Kidney (tissue), 14 donors: Measurements from ENCODE around the gene FAM227B. TPM values are rescaled to one million over a fixed set of nuclear protein-coding genes. Genes with fewer than 3 reads are reported as not detected.
"Not testable (repeated sequence)": the region's sequence is repeated elsewhere in the genome, so short reads cannot be mapped to it uniquely, and the experiment has no call there.

Experiments
- DNase-seq, 5 donors: peaks; one replicate each; pipeline ENCODE4 v3.0.0-alpha.2; 2013 to 2020
- FAIRE-seq: peaks from 2 replicates; lab custom pipeline; 2012; peaks lifted over from hg19 to GRCh38; lab: Jason Lieb, UNC
- H3K27ac ChIP-seq, 2 donors: one replicate each; pipeline ENCODE4 v1.7.0; 2013; ENCODE audit warnings: low read depth in 2 of 2, low read length in 2 of 2, inconsistent platforms in 1 of 2
- H3K27me3 ChIP-seq: one replicate; pipeline ENCODE4 v1.7.1; 2013; ENCODE audit warnings: low read length, inconsistent platforms; ENCODE audit not compliant: control insufficient read depth, insufficient read depth
- H3K36me3 ChIP-seq, 3 donors: one replicate each; pipeline versions ENCODE4 v1.7.0 to v1.7.1; 2013; ENCODE audit warnings: low read length in 3 of 3, control low read depth in 1 of 3, inconsistent platforms in 1 of 3; ENCODE audit not compliant: insufficient read depth in 3 of 3, control insufficient read depth in 2 of 3
- H3K4me1 ChIP-seq, 3 donors: one replicate each; pipeline versions ENCODE4 v1.7.0 to v1.7.1; 2013; ENCODE audit warnings: low read length in 3 of 3, inconsistent platforms in 1 of 3, low read depth in 1 of 3; ENCODE audit not compliant: control insufficient read depth in 2 of 3, insufficient read depth in 2 of 3
- H3K4me3 ChIP-seq, 3 donors: one replicate each; pipeline versions ENCODE4 v1.7.0 to v1.8.1; 2013; ENCODE audit warnings: low read length in 3 of 3, control low read depth in 1 of 3, inconsistent platforms in 1 of 3
- H3K9ac ChIP-seq, 3 donors: one replicate each; pipeline versions ENCODE4 v1.7.0 to v1.7.1; 2013; ENCODE audit warnings: low read length in 3 of 3, control low read depth in 1 of 3, inconsistent platforms in 1 of 3
- H3K9me3 ChIP-seq, 3 donors: one replicate each; pipeline versions ENCODE4 v1.7.0 to v1.7.1; 2013; ENCODE audit warnings: low read length in 3 of 3, control low read depth in 1 of 3, inconsistent platforms in 1 of 3; ENCODE audit not compliant: control insufficient read depth in 2 of 3, insufficient read depth in 1 of 3
- CTCF ChIP-seq: IDR thresholded peaks from 3 replicates; pipeline ENCODE4 v1.5.1; 2012; ENCODE audit warnings: mild to moderate bottlenecking, moderate library complexity, borderline replicate concordance; ENCODE audit not compliant: insufficient read depth; ENCODE audit errors: extremely low read depth
- intact Hi-C: fragments of 100-400 bp; cut with DNase I; formaldehyde crosslinking; loops from one replicate; pipeline ENCODE4 v1.11.1; 2022
- polyA plus RNA-seq: library from polyadenylated mRNA; stranded (reverse); fragments of 350-450 nt; fragmentation: Illumina TruSeq; extraction: RNeasy Lipid Tissue Mini Kit (QIAGEN cat#74804); gene quantifications from one replicate; pipeline ENCODE4 v1.2.3, GENCODE V29; 2014; ENCODE audit warnings: low read depth, low replicate concordance; ENCODE audit not compliant: insufficient read depth
- total RNA-seq: library from RNA; stranded (reverse); fragmentation: NEBNext Ultra II Directional; extraction: Animal tissue kit (Norgen Biotek cat#: 25700); gene quantifications from one replicate; pipeline ENCODE4 v1.2.1, GENCODE V29; 2021
- donor health status: control.
- donor health status: control.
- donor health status: control.
- donor health status: control.
- donor health status: control.
- donor health status: DM: yes; HTN: yes; CAD: no.
- donor health status: Normal renal cell carcinoma (clear cell type).

Gene FAM227B
- total and polyA plus RNA-seq, 2 donors from 2014 or later: 11.7 to 12.2 TPM

- TF ChIP-seq CTCF: no peak
- DNase-seq: no peak
- Histone ChIP-seq H3K4me1 (no peaks in the 10 kb centered on the region), H3K27ac (no peak overlapping the region), H3K27me3 (no peaks in the 10 kb centered on the region), H3K4me3 (no peak overlapping the region), H3K9ac (no peak overlapping the region), H3K9me3 (peaks cover 0 to 21% (median 0%) of the 10 kb centered on the region in 3 donors), H3K36me3 (no peaks in the 10 kb centered on the region)
- FAIRE-seq: no peak
- intact Hi-C loops: no loop called here
These were observed 15.8 kb downstream of the FAM227B start for GRCh38 chr15:49604625-49605409.

GRCh38 chr15:49592829-49593316, 27.7 kb downstream of the FAM227B start:
- H3K9me3 ChIP-seq, H3K27me3 ChIP-seq, H3K36me3 ChIP-seq, DNase-seq, intact Hi-C loops, FAIRE-seq, H3K9ac ChIP-seq, H3K4me3 ChIP-seq, H3K4me1 ChIP-seq, H3K27ac ChIP-seq: not testable (repeated sequence)

GRCh38 chr15:49589030-49589429, 31.6 kb downstream of the FAM227B start:
- Histone ChIP-seq H3K27me3 (no peaks in the 10 kb centered on the region), H3K27ac (no peak overlapping the region), H3K9ac (no peak overlapping the region), H3K4me3 (no peak overlapping the region), H3K4me1 (no peaks in the 10 kb centered on the region), H3K9me3 (no peaks in the 10 kb centered on the region), H3K36me3 (no peaks in the 10 kb centered on the region)
- DNase-seq (no peak), FAIRE-seq (no peak)
- intact Hi-C loops: no loop called here
- TF ChIP-seq CTCF: no peak

GRCh38 chr15:49573421-49573820, 47.2 kb downstream of the FAM227B start:
- no peak for TF ChIP-seq CTCF
- Histone ChIP-seq H3K4me1 (no peaks in the 10 kb centered on the region), H3K9me3 (no peaks in the 10 kb centered on the region), H3K9ac (no peak overlapping the region), H3K4me3 (no peak overlapping the region), H3K36me3 (peaks cover 0 to 2% (median 0%) of the 10 kb centered on the region in 3 donors), H3K27ac (no peak overlapping the region), H3K27me3 (no peaks in the 10 kb centered on the region)
- intact Hi-C loops: no loop called here
- FAIRE-seq: no peak
- DNase-seq: no peak
